Small intestine (tissue), 7 donors: Measurements from ENCODE around the gene PPP1R3C. TPM values are rescaled to one million over a fixed set of nuclear protein-coding genes. Genes with fewer than 3 reads are reported as not detected.

Experiments used
- DNase-seq, 2 donors: peaks; one replicate each; pipeline versions ENCODE4 v3.0.0 to v3.0.0-alpha.2; 2013
- FAIRE-seq: peaks from 2 replicates; lab custom pipeline; 2012; peaks lifted over from hg19 to GRCh38; lab: Jason Lieb, UNC
- H3K27ac ChIP-seq, 3 donors: one replicate each; pipeline ENCODE4 v1.5.1; 2013; ENCODE audit warnings: low read length in 2 of 3, mild to moderate bottlenecking in 2 of 3, control low read depth in 1 of 3, inconsistent platforms in 1 of 3, low read depth in 1 of 3, moderate library complexity in 1 of 3
- H3K27me3 ChIP-seq, 3 donors: one replicate each; pipeline ENCODE4 v1.6.1; 2013; ENCODE audit warnings: low read length in 3 of 3, inconsistent platforms in 1 of 3; ENCODE audit not compliant: control insufficient read depth in 3 of 3, insufficient read depth in 3 of 3
- H3K36me3 ChIP-seq, 3 donors: one replicate each; pipeline ENCODE4 v1.6.1; 2013; ENCODE audit warnings: low read length in 3 of 3, inconsistent platforms in 1 of 3, low read depth in 1 of 3, mild to moderate bottlenecking in 1 of 3, moderate library complexity in 1 of 3; ENCODE audit not compliant: control insufficient read depth in 3 of 3, insufficient read depth in 2 of 3
- H3K4me1 ChIP-seq, 3 donors: one replicate each; pipeline ENCODE4 v1.6.1; 2013; ENCODE audit warnings: low read length in 2 of 3, inconsistent platforms in 1 of 3, low read depth in 1 of 3, mild to moderate bottlenecking in 1 of 3, moderate library complexity in 1 of 3; ENCODE audit not compliant: control insufficient read depth in 3 of 3, insufficient read depth in 2 of 3
- H3K4me3 ChIP-seq, 3 donors: one replicate each; pipeline ENCODE4 v1.5.1; 2013; ENCODE audit warnings: low read length in 3 of 3, control low read depth in 1 of 3, inconsistent platforms in 1 of 3, low read depth in 1 of 3, mild to moderate bottlenecking in 1 of 3, moderate library complexity in 1 of 3
- H3K9me3 ChIP-seq, 2 donors: one replicate each; pipeline ENCODE4 v1.6.1; 2013; ENCODE audit warnings: low read depth in 1 of 2, low read length in 1 of 2; ENCODE audit not compliant: control insufficient read depth in 2 of 2, insufficient read depth in 1 of 2
- WGBS, 3 donors: extraction: QIAGEN DNeasy Blood & Tissue Kit; methylation state at CpG; one replicate each; pipeline ENCODE4 v1.1.7; 2013; 5-methylcytosine and 5-hydroxymethylcytosine counted together
- polyA plus RNA-seq, 4 donors: library from polyadenylated mRNA; stranded (reverse) in 3 of 4; unstranded in 1 of 4; fragments of 200-250 nt in 3 of 4; fragments of 120-200 nt in 1 of 4; gene quantifications; one replicate each; pipeline versions ENCODE4 v1.2.1 to v1.2.3, GENCODE V29; 2013
- donor health status: healthy with polysubstance abuse.
- donor health status: control.
- donor health status: control.
- donor health status: Bipolar disorder and iron deficiency.
- donor health status: healthy.

The PPP1R3C gene
- polyA plus RNA-seq, 4 donors, result 0.89 to 41.5 (median 2.2) TPM

- H3K27me3 ChIP-seq, result no peaks in the 10 kb centered on the region
- no peaks in the 10 kb centered on the region for H3K9me3 ChIP-seq
- DNase-seq, result no peak
- no peak overlapping the region for H3K4me3 ChIP-seq
- FAIRE-seq, result no peak
- H3K4me1 ChIP-seq, result no peaks in the 10 kb centered on the region
- no peaks in the 10 kb centered on the region for H3K36me3 ChIP-seq
- H3K27ac ChIP-seq, result no peak overlapping the region
These were observed 33.0 kb upstream of the PPP1R3C start for GRCh38 chr10:91665842-91666241.

- H3K27me3 ChIP-seq, result no peaks in the 10 kb centered on the region
- no peak for FAIRE-seq
- H3K4me1 ChIP-seq, result no peaks in the 10 kb centered on the region
- H3K27ac ChIP-seq, result no peak overlapping the region
- H3K9me3 ChIP-seq, result no peaks in the 10 kb centered on the region
- DNase-seq, result no peak
- 91 to 96% (median 95%) methylated on average over 2 of the region's 2 CpGs for WGBS, 3 donors
- H3K36me3 ChIP-seq, result no peaks in the 10 kb centered on the region
- no peak overlapping the region for H3K4me3 ChIP-seq
These were observed 31.6 kb upstream of the PPP1R3C start for GRCh38 chr10:91664426-91664825.

- no peak overlapping the region for H3K4me3 ChIP-seq
- H3K27me3 ChIP-seq, result no peaks in the 10 kb centered on the region
- H3K27ac ChIP-seq, result no peak overlapping the region
- FAIRE-seq (no peak), DNase-seq (no peak)
- no peaks in the 10 kb centered on the region for H3K4me1 ChIP-seq
- no peaks in the 10 kb centered on the region for H3K36me3 ChIP-seq
- WGBS, 3 donors, result 64 to 85% (median 76%) methylated on average over 1 of the region's 1 CpG
- no peaks in the 10 kb centered on the region for H3K9me3 ChIP-seq
These were observed 30.1 kb upstream of the PPP1R3C start for GRCh38 chr10:91662993-91663392.

- Histone ChIP-seq H3K27me3 (no peaks in the 10 kb centered on the region), H3K9me3 (peaks cover 0 to 2% of the 10 kb centered on the region in 2 donors), H3K4me3 (no peak overlapping the region), H3K27ac (no peak overlapping the region), H3K4me1 (no peaks in the 10 kb centered on the region), H3K36me3 (no peaks in the 10 kb centered on the region)
- FAIRE-seq (no peak), DNase-seq (no peak)
- WGBS, 3 donors, result 80 to 84% (median 82%) methylated on average over 6 of the region's 6 CpGs
These were observed 20.5 kb upstream of the PPP1R3C start for GRCh38 chr10:91653219-91653870.

GRCh38 chr10:91652364-91652763, 19.5 kb upstream of the PPP1R3C start:
- Histone ChIP-seq H3K4me3 (no peak overlapping the region), H3K4me1 (no peaks in the 10 kb centered on the region), H3K27ac (no peak overlapping the region), H3K36me3 (no peaks in the 10 kb centered on the region), H3K27me3 (no peaks in the 10 kb centered on the region), H3K9me3 (peaks cover 0 to 2% of the 10 kb centered on the region in 2 donors)
- FAIRE-seq (no peak), DNase-seq (no peak)
- 31 to 62% (median 47%) methylated on average over 6 of the region's 6 CpGs for WGBS, 3 donors

- no peaks in the 10 kb centered on the region for H3K36me3 ChIP-seq
- H3K27me3 ChIP-seq, result no peaks in the 10 kb centered on the region
- FAIRE-seq, result no peak
- no peaks in the 10 kb centered on the region for H3K4me1 ChIP-seq
- peak in 1 of 2 donors; percentile 7 for DNase-seq
- no peaks in the 10 kb centered on the region for H3K9me3 ChIP-seq
- H3K27ac ChIP-seq, result no peak overlapping the region
- 35 to 67% (median 57%) methylated on average over 5 of the region's 5 CpGs for WGBS, 3 donors
- no peak overlapping the region for H3K4me3 ChIP-seq
These were observed 10.8 kb upstream of the PPP1R3C start for GRCh38 chr10:91643700-91644099.

- Histone ChIP-seq H3K4me1 (no peaks in the 10 kb centered on the region), H3K27ac (no peak overlapping the region), H3K9me3 (no peaks in the 10 kb centered on the region), H3K4me3 (no peak overlapping the region), H3K36me3 (no peaks in the 10 kb centered on the region), H3K27me3 (no peaks in the 10 kb centered on the region)
- FAIRE-seq (no peak), DNase-seq (no peak)
- 71 to 75% (median 72%) methylated on average over 2 of the region's 2 CpGs for WGBS, 3 donors
These were observed 10.2 kb upstream of the PPP1R3C start for GRCh38 chr10:91642831-91643692.

GRCh38 chr10:91636892-91637291, 4.0 kb upstream of the PPP1R3C start:
- Histone ChIP-seq H3K27me3 (peaks cover 0 to 6% (median 0%) of the 10 kb centered on the region in 3 donors), H3K36me3 (no peaks in the 10 kb centered on the region), H3K4me1 (peaks cover 0 to 2% (median 0%) of the 10 kb centered on the region in 3 donors), H3K9me3 (no peaks in the 10 kb centered on the region), H3K4me3 (no peak overlapping the region), H3K27ac (no peak overlapping the region)
- 63 to 72% (median 68%) methylated on average over 4 of the region's 4 CpGs for WGBS, 3 donors
- DNase-seq, result no peak
- FAIRE-seq, result no peak
